K562 (cell line): Measurements from ENCODE around the gene MIEF1. TPM values are rescaled to one million over a fixed set of nuclear protein-coding genes. Genes with fewer than 3 reads are reported as not detected.

Experiments
- ATF1 ChIP-seq, 2 experiments: fragments of 450-650 bp in 1 of 2; IDR thresholded peaks; 2 replicates each; pipeline ENCODE4 v1.6.1; 2016; ENCODE audit warnings: missing compliant biosample characterization in 1 of 2, missing genetic modification characterization in 1 of 2
- CBFA2T2 ChIP-seq: fragments of 450-650 bp; conservative IDR thresholded peaks from 2 replicates; pipeline ENCODE4 v1.6.1; 2017; ENCODE audit warnings: mild to moderate bottlenecking
- CC2D1A ChIP-seq: fragments of 450-650 bp; IDR thresholded peaks from 2 replicates; pipeline ENCODE4 v1.6.1; 2017; ENCODE audit warnings: mild to moderate bottlenecking
- FOXK2 ChIP-seq, 2 experiments: fragments of 450-650 bp; IDR thresholded peaks in 1 of 2; conservative IDR thresholded peaks in 1 of 2; 2 replicates each; pipeline ENCODE4 v1.6.1; 2016; ENCODE audit warnings: low read depth in 2 of 2, mild to moderate bottlenecking in 1 of 2
- HNRNPH1 ChIP-seq: fragments of 200-400 bp; formaldehyde crosslinking; optimal IDR thresholded peaks from 2 replicates; pipeline ENCODE3; 2017; ENCODE audit warnings: low read depth, mild to moderate bottlenecking, low read length, moderate library complexity
- IRF1 ChIP-seq: sonication (generic); formaldehyde crosslinking; IDR thresholded peaks from 2 replicates; pipeline ENCODE4 v1.8.0; 2022; ENCODE audit warnings: missing genetic modification reagents, mild to moderate bottlenecking, borderline replicate concordance
- MCM2 ChIP-seq: fragments of 450-650 bp; IDR thresholded peaks from 2 replicates; pipeline ENCODE4 v1.6.1; 2017; ENCODE audit warnings: low read depth, mild to moderate bottlenecking
- POLR2A ChIP-seq: fragments of 450-650 bp; conservative IDR thresholded peaks from 2 replicates; pipeline ENCODE4 v1.6.1; 2016
- ZFX ChIP-seq: sonication (generic); formaldehyde crosslinking; IDR thresholded peaks from 2 replicates; pipeline ENCODE4 v1.8.0; 2022; ENCODE audit warnings: mild to moderate bottlenecking, missing genetic modification reagents, moderate library complexity
- ZNF280B ChIP-seq: fragments of 250-450 bp; sonication (Bioruptor Pico); IDR thresholded peaks from 2 replicates; pipeline ENCODE4 v1.5.1; 2021; ENCODE audit warnings: mild to moderate bottlenecking
- polyA plus RNA-seq, 8 experiments: library from polyadenylated mRNA; depleted of rRNA in 4 of 8; stranded (reverse) in 5 of 8; unstranded in 3 of 8; fragments of >200 nt; fragmentation: Nextera tagmentation in 2 of 8; fragmentation: Illumina TruSeq in 1 of 8; extraction: Ambion mirVana in 2 of 8; extraction: Trizol in 1 of 8; gene quantifications; 2 replicates each; pipeline versions ENCODE4 v1.2.1 to v1.2.3, GENCODE V29; 2011 to 2014; ENCODE audit warnings: inconsistent platforms in 1 of 8, missing spikeins in 1 of 8
- total RNA-seq, 7 experiments: library from RNA; depleted of rRNA in 6 of 7; stranded (reverse); fragments of >200 nt in 6 of 7; fragmentation: Illumina TruSeq in 2 of 7; extraction: Trizol in 2 of 7; gene quantifications; 2 replicates each; pipeline versions ENCODE4 v1.2.1 to v1.2.3, GENCODE V29; 2011 to 2021; ENCODE audit warnings: low replicate concordance in 1 of 7
- TF ChIP-seq, protein P1 (sequence below): fragments of 450-650 bp; IDR thresholded peaks from 2 replicates; pipeline ENCODE4 v1.6.1; 2016; ENCODE audit warnings: mild to moderate bottlenecking, moderate library complexity
- TF ChIP-seq, protein P2 (sequence below): fragments of 250-450 bp; sonication (Bioruptor Pico); IDR thresholded peaks from 2 replicates; pipeline ENCODE4 v1.8.0; 2022; ENCODE audit warnings: inconsistent platforms

Gene MIEF1
- total and polyA plus RNA-seq, 9 of the 15 experiments (the other 6 are each of a cell fraction or from before 2014, with no cell fraction given): 10.9 to 51.8 (median 25.5) TPM

DNA sequence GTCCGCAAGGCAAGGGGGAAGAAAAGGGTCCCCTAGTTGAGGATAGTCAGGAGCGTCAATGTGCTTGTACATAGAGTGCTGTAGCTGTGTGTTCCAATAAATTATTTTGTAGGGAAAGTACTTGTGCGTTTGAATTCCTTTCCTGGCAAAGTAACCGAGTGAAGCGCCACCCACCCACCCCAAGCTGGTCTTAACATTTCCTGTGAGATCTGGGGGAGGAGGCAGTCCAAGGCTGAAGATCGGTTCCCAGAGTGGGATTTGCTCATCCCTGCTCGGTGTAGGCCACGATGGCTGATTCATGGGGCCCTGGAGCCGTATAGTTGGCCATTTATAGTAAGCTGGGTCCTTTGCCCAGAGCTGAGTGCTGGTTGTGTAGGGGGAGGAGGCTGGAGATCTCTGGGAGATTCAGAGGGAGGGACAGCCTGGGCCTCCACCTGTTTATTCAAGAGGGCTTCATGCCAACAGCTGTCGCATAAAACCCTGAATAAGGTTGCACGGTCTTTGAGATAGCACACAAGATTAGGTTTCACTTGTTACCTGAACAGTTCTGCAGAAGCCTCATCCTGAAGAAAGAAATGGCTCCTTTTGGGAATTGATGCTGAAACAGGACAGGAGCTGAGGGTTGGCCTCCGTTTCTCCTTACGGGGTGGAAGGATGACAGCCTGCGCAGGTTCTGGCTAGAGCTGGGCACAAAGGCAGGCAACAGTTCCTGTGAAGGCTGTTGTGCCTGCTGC, 20.6 kb downstream of the MIEF1 start (continued):
- TF ChIP-seq, protein P1, sequence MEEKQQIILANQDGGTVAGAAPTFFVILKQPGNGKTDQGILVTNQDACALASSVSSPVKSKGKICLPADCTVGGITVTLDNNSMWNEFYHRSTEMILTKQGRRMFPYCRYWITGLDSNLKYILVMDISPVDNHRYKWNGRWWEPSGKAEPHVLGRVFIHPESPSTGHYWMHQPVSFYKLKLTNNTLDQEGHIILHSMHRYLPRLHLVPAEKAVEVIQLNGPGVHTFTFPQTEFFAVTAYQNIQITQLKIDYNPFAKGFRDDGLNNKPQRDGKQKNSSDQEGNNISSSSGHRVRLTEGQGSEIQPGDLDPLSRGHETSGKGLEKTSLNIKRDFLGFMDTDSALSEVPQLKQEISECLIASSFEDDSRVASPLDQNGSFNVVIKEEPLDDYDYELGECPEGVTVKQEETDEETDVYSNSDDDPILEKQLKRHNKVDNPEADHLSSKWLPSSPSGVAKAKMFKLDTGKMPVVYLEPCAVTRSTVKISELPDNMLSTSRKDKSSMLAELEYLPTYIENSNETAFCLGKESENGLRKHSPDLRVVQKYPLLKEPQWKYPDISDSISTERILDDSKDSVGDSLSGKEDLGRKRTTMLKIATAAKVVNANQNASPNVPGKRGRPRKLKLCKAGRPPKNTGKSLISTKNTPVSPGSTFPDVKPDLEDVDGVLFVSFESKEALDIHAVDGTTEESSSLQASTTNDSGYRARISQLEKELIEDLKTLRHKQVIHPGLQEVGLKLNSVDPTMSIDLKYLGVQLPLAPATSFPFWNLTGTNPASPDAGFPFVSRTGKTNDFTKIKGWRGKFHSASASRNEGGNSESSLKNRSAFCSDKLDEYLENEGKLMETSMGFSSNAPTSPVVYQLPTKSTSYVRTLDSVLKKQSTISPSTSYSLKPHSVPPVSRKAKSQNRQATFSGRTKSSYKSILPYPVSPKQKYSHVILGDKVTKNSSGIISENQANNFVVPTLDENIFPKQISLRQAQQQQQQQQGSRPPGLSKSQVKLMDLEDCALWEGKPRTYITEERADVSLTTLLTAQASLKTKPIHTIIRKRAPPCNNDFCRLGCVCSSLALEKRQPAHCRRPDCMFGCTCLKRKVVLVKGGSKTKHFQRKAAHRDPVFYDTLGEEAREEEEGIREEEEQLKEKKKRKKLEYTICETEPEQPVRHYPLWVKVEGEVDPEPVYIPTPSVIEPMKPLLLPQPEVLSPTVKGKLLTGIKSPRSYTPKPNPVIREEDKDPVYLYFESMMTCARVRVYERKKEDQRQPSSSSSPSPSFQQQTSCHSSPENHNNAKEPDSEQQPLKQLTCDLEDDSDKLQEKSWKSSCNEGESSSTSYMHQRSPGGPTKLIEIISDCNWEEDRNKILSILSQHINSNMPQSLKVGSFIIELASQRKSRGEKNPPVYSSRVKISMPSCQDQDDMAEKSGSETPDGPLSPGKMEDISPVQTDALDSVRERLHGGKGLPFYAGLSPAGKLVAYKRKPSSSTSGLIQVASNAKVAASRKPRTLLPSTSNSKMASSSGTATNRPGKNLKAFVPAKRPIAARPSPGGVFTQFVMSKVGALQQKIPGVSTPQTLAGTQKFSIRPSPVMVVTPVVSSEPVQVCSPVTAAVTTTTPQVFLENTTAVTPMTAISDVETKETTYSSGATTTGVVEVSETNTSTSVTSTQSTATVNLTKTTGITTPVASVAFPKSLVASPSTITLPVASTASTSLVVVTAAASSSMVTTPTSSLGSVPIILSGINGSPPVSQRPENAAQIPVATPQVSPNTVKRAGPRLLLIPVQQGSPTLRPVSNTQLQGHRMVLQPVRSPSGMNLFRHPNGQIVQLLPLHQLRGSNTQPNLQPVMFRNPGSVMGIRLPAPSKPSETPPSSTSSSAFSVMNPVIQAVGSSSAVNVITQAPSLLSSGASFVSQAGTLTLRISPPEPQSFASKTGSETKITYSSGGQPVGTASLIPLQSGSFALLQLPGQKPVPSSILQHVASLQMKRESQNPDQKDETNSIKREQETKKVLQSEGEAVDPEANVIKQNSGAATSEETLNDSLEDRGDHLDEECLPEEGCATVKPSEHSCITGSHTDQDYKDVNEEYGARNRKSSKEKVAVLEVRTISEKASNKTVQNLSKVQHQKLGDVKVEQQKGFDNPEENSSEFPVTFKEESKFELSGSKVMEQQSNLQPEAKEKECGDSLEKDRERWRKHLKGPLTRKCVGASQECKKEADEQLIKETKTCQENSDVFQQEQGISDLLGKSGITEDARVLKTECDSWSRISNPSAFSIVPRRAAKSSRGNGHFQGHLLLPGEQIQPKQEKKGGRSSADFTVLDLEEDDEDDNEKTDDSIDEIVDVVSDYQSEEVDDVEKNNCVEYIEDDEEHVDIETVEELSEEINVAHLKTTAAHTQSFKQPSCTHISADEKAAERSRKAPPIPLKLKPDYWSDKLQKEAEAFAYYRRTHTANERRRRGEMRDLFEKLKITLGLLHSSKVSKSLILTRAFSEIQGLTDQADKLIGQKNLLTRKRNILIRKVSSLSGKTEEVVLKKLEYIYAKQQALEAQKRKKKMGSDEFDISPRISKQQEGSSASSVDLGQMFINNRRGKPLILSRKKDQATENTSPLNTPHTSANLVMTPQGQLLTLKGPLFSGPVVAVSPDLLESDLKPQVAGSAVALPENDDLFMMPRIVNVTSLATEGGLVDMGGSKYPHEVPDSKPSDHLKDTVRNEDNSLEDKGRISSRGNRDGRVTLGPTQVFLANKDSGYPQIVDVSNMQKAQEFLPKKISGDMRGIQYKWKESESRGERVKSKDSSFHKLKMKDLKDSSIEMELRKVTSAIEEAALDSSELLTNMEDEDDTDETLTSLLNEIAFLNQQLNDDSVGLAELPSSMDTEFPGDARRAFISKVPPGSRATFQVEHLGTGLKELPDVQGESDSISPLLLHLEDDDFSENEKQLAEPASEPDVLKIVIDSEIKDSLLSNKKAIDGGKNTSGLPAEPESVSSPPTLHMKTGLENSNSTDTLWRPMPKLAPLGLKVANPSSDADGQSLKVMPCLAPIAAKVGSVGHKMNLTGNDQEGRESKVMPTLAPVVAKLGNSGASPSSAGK: no peak
- TF ChIP-seq CBFA2T2 (no peak), HNRNPH1 (no peak), POLR2A (peak; percentile 87; the same call in 1 of the 2 replicates), FOXK2 (conservative IDR thresholded peaks at IDR 0.05 in 1 of 2, IDR thresholded peaks at IDR 0.05 in 1 of 2; ENCODE audit: low read depth in 2 of 2) (no peak), ZFX (CRISPR knock-in tag) (peak; percentile 42), CC2D1A (no peak), MCM2 (no peak), ZNF280B (CRISPR knock-in tag) (no peak), IRF1 (CRISPR knock-in tag) (no peak), ATF1 (CRISPR knock-in tag; IDR thresholded peaks at IDR 0.05) (no peak), ATF1 (tag; IDR thresholded peaks at IDR 0.05) (no peak)
- TF ChIP-seq, protein P2, sequence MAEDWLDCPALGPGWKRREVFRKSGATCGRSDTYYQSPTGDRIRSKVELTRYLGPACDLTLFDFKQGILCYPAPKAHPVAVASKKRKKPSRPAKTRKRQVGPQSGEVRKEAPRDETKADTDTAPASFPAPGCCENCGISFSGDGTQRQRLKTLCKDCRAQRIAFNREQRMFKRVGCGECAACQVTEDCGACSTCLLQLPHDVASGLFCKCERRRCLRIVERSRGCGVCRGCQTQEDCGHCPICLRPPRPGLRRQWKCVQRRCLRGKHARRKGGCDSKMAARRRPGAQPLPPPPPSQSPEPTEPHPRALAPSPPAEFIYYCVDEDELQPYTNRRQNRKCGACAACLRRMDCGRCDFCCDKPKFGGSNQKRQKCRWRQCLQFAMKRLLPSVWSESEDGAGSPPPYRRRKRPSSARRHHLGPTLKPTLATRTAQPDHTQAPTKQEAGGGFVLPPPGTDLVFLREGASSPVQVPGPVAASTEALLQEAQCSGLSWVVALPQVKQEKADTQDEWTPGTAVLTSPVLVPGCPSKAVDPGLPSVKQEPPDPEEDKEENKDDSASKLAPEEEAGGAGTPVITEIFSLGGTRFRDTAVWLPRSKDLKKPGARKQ (CRISPR knock-in tag): no peak
